ENCODE results near the gene RAP2A.

DNA sequence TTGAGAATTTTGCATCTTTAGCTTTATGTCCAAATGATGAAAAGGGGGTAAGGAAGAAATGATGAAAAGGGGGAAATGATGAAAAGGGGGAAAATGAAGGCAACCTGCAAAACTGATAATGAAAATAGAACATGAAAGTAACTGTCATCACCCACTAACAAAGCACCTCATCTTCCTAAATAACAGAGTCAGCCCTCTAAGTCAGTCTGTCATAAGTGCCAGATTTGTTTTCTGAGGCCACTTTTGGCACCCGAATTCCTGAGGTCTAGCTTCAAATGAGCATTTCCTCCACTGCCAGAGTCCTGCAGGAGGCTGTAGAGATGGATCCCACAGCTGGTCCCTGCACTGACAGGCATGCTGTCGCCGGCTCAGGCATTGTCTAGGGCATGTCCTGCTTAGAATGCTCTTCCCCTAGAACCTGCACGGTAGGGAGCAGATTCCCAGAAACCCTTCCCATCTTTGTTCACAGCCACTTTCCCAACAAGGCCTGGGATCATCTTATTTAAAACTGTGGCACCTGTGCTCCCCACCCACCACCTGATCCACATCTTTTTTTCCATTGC, 25.3 kb downstream of the RAP2A start:
- no peak for TF ChIP-seq POLR2AphosphoS5 (IDR thresholded peaks at IDR 0.05; ENCODE audit: borderline replicate concordance, low read depth, low read length)
- no peak for TF ChIP-seq EZH2 (IDR thresholded peaks at IDR 0.05)
- TF ChIP-seq FOXP2 (optimal IDR thresholded peaks at IDR 0.05; ENCODE audit: control extremely low read depth, extremely low read length, insufficient read depth): no peak
